ENCODE results near the gene UQCR10.
"Not testable (repeated sequence)": the region's sequence is repeated elsewhere in the genome, so short reads cannot be mapped to it uniquely, and the experiment has no call there.

The UQCR10 gene

GRCh38 chr22:29747832-29748231 is 19.3 kb upstream of the UQCR10 start:
- no peak for TF ChIP-seq POLR2A (IDR thresholded peaks at IDR 0.05; ENCODE audit: low read depth, low read length)
- FAIRE-seq (no peak), DNase-seq (ENCODE audit: insufficient read length, low spot score) (no peak)

DNA sequence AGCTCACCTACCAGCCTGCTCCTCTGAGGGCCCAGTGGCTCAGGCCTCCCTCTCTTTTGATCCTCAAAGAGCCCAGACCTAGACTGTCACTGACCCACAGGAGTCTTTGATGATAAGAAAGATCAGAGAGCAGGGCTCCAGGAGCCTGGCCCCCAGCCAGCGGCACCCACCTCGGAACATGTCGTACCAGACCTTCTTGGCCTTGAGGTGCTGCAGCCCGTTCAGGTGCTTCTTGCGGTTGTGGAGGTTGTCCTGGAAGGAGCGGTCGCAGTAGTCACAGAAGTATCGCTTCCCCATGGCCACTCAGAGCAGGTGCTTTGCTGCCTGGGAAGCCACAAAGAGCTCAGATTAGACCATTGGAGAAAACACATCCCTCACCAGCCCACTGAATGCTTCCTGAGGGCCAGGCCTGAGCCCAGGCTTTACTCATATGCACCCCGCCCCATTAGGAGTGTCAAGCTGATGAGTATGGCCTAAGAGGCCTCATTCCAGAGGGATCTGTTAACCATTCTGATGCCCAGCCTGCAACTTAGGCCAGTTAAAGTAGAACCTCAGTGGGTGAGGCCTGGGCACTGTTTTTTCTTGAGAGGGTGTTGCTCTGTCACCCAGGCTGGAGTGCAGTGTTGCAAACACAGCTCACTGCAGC is 18.8 kb upstream of the UQCR10 start:
- DNase-seq (ENCODE audit: insufficient read length, low spot score) (no peak), FAIRE-seq (no peak)
- TF ChIP-seq POLR2A (IDR thresholded peaks at IDR 0.05; ENCODE audit: low read depth, low read length), result no peak

DNA sequence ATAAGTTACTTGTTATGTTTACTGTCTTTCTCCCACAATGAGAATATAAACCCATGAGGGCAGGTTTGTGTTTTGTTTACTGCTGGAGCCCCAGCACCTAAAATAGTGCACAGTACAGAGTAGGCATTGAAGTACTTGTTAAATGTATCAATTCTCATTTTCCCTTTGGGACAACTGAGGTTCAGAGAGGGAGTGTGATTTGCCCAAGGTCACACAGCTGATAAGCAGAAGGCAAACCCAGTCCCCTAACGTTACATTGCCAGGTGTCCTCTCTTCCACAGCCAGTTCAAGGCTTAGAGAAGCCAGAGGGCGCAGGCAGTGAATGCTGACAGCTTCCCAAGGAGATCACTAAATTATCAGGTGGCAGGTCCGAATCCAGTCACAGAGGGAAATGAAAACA is 17.1 kb upstream of the UQCR10 start:
- FAIRE-seq (no peak), DNase-seq (ENCODE audit: insufficient read length, low spot score) (no peak)
- no peak for TF ChIP-seq POLR2A (IDR thresholded peaks at IDR 0.05; ENCODE audit: low read depth, low read length)

DNA sequence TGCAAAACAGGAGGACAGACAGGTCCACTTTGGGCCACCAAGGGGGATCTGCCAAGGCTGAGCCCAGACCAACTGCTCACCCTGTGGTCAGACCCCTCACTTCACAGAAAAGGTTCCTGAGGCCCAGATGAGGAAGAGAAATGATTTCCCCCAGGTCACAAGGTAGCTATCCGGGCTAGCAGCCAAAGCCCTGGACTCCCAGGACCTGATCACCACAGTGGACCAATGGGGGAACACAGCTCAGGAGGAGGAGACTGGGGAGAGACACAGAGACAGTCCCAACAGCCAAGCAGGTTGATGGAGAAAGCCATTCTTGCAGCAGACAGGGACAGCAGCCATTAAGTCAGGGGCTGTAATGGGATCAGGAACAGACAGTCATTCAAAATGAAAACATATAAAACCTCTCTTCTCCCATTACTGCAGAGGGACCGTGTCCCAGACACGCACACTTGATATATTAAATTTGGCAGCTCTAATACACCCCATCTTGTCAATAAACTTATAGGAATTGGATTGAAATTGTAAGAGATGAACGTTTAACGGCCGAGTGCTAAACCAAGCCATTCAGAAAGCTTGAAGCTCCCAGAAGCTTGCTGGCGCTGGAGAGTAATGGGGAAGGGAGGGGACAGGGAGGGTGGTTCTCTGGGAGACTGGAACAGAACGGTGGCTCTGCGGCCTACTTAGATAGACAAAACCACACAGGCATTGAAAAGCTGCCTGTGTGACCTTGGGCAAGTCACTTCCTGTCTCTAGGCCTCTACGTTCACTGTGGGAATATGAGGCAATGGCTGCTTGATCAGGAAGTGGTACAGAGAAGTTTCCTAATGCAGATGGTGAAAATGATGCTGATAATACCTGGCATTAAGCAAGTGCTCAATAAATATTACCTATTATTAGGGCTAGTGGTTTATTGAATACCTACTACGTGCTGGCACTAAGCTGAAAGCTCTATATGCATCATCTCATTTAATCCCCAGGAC is 16.3 kb upstream of the UQCR10 start:
- TF ChIP-seq POLR2A (IDR thresholded peaks at IDR 0.05; ENCODE audit: low read depth, low read length), result no peak
- FAIRE-seq (no peak), DNase-seq (ENCODE audit: insufficient read length, low spot score) (no peak)

DNA sequence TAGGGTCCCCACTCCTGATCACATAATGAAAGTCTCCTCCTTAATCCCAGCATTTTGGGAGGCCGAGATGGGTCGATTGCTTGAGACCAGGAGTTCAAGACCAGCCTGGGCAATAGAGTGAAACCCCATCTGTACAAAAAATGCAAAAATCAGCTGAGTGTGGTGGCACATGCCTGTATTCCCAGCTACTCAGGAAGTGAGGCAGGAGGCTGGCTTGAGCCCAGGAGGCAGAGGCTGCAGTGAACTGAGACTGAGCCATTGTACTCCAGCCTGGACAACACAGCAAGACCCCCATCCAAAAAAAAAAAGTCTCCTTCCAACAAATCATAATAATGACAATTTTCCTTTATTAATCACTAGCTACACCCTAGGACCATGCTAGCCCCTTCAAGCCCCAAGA is 15.5 kb upstream of the UQCR10 start:
- no peak for TF ChIP-seq POLR2A (IDR thresholded peaks at IDR 0.05; ENCODE audit: low read depth, low read length)
- FAIRE-seq (no peak), DNase-seq (ENCODE audit: insufficient read length, low spot score) (no peak)

GRCh38 chr22:29753808-29754657 is 13.1 kb upstream of the UQCR10 start:
- FAIRE-seq (no peak), DNase-seq (ENCODE audit: insufficient read length, low spot score) (no peak)
- no peak for TF ChIP-seq POLR2A (IDR thresholded peaks at IDR 0.05; ENCODE audit: low read depth, low read length)

- DNase-seq (ENCODE audit: insufficient read length, low spot score); FAIRE-seq: not testable (repeated sequence)
Measured at GRCh38 chr22:29754658-29755395, 12.3 kb upstream of the UQCR10 start.

- no peak for TF ChIP-seq POLR2A (IDR thresholded peaks at IDR 0.05; ENCODE audit: low read depth, low read length)
- FAIRE-seq, result no peak
- no peak for DNase-seq (ENCODE audit: insufficient read length, low spot score)
Measured at GRCh38 chr22:29755889-29756288, 11.3 kb upstream of the UQCR10 start.

DNA sequence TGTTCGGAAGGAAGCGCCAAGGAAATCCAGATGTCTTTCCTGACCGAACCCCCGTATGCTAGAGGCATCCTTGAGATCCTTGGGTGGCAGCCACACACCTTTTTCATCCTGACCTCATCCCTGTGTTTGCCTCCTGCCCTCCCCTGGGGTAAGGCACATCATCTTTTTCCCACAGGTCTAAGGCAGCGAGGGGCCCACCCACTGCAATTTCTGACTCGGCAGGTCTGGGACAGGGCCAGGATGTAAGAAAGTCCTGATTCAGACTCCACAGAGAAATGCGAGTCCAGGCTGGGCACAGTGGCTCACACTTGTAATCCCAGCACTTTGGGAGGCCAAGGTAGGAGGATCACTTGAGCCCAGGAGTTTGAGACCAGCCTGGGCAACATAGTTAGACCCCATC is 10.8 kb upstream of the UQCR10 start:
- no peak for DNase-seq (ENCODE audit: insufficient read length, low spot score)
- no peak for FAIRE-seq
- no peak for TF ChIP-seq POLR2A (IDR thresholded peaks at IDR 0.05; ENCODE audit: low read depth, low read length)

DNA sequence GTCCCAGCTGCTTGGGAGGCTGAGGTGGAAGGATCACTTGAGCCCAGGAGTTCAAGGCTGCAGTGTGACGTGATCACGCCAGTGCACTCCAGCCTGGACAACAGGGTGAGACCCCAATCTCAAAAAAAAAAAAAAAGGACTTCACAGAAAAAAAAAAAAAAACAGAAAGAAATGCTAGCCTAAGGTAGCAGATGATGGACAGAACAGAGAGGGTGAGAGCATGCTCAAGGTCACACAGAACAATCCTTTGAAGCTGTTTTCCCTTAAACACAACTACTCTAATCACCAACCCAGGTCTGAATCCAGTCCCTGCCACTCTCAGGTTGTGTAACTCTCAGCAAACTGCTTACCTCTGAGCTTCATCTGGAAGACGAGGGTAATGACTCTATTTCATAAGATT is 10.1 kb upstream of the UQCR10 start:
- TF ChIP-seq POLR2A (IDR thresholded peaks at IDR 0.05; ENCODE audit: low read depth, low read length), result no peak
- no peak for DNase-seq (ENCODE audit: insufficient read length, low spot score)
- no peak for FAIRE-seq

DNA sequence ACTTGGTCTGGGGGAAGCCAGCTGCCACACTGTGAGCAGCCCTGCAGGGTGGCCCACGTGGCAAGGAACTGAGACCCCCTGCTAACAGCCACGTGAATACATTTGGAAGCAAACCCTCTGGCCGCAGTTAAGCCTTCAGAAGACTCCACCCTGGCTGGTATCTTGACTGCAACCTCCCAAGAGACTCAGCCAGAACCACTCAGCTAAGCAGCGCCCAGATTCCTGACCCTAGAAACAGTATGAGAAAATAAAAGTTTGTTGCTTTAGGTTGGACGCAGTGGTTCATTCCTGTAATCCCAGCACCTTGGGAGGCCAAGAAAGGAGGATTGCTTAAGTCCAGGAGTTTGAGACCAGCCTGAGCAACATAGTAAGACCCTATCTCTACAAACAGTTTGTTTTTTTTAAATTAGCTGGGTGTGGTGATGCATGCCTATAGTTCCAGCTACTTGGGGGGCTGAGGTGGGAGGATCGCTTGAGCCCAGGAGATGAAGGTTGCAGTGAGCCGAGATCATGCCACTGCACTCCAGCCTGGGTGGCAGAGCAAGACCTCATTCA is 9.0 kb upstream of the UQCR10 start:
- no peak for TF ChIP-seq POLR2A (IDR thresholded peaks at IDR 0.05; ENCODE audit: low read depth, low read length)
- DNase-seq (ENCODE audit: insufficient read length, low spot score), result no peak
- no peak for FAIRE-seq

- no peak for TF ChIP-seq POLR2A (IDR thresholded peaks at IDR 0.05; ENCODE audit: low read depth, low read length)
- DNase-seq (ENCODE audit: insufficient read length, low spot score) (no peak), FAIRE-seq (no peak)
Measured at GRCh38 chr22:29758959-29759358, 8.2 kb upstream of the UQCR10 start.

- DNase-seq (ENCODE audit: insufficient read length, low spot score) (no peak), FAIRE-seq (no peak)
- TF ChIP-seq POLR2A (IDR thresholded peaks at IDR 0.05; ENCODE audit: low read depth, low read length), result no peak
Measured at GRCh38 chr22:29762263-29762662, 4.9 kb upstream of the UQCR10 start.

Measured in H54 (cell line).